ENCODE results near the gene KSR1. TPM values are rescaled to one million over a fixed set of nuclear protein-coding genes. Genes with fewer than 3 reads are reported as not detected.
A peak's percentile ranks its signal among the peaks of the same experiment; 100 is the strongest.

Gene KSR1
- total RNA-seq, 1 experiment from 2014 or later: 19.1 TPM

GRCh38 chr17:27518048-27518447 is 61.8 kb downstream of the KSR1 start:
- Histone ChIP-seq H3K36me3 (ENCODE audit: low read depth) (no peaks in the 10 kb centered on the region), H3K4me3 (no peak overlapping the region), H3K79me2 (ENCODE audit: low read depth) (no peaks in the 10 kb centered on the region), H3K4me2 (no peak overlapping the region), H3K27ac (no peak overlapping the region), H3K27me3 (ENCODE audit: insufficient read depth, low read depth) (no peaks in the 10 kb centered on the region), H2AFZ (no peak overlapping the region), H3K9me3 (ENCODE audit: insufficient read depth, low read depth) (no peaks in the 10 kb centered on the region), H3K9me2 (ENCODE audit: insufficient read depth) (0 out of 2 replicates have a peak, but pooled peaks cover 4% of the 10 kb centered on the region), H3F3A (ENCODE audit: insufficient read depth, low read depth) (no peaks in the 10 kb centered on the region; the same call in 1 of the 2 replicates), H4K20me1 (ENCODE audit: insufficient read depth) (no peaks in the 10 kb centered on the region), H3K4me1 (replicated peaks; ENCODE audit: insufficient read depth) (no peaks in the 10 kb centered on the region)
- no peak for DNase-seq
- intact Hi-C loops (cut with micrococcal nuclease; ENCODE audit: unreplicated experiment): no loop called here
- no peak for TF ChIP-seq EZH2 (IDR thresholded peaks at IDR 0.05; ENCODE audit: low read depth)
- TF ChIP-seq, protein P1, sequence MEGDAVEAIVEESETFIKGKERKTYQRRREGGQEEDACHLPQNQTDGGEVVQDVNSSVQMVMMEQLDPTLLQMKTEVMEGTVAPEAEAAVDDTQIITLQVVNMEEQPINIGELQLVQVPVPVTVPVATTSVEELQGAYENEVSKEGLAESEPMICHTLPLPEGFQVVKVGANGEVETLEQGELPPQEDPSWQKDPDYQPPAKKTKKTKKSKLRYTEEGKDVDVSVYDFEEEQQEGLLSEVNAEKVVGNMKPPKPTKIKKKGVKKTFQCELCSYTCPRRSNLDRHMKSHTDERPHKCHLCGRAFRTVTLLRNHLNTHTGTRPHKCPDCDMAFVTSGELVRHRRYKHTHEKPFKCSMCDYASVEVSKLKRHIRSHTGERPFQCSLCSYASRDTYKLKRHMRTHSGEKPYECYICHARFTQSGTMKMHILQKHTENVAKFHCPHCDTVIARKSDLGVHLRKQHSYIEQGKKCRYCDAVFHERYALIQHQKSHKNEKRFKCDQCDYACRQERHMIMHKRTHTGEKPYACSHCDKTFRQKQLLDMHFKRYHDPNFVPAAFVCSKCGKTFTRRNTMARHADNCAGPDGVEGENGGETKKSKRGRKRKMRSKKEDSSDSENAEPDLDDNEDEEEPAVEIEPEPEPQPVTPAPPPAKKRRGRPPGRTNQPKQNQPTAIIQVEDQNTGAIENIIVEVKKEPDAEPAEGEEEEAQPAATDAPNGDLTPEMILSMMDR (conservative IDR thresholded peaks at IDR 0.05): no peak
- POLR2A ChIA-PET (ENCODE audit: unreplicated experiment): no interaction called here
- BruUV-seq (replicated peaks): no TSS peak
- CTCF ChIA-PET: no interaction called here

DNA sequence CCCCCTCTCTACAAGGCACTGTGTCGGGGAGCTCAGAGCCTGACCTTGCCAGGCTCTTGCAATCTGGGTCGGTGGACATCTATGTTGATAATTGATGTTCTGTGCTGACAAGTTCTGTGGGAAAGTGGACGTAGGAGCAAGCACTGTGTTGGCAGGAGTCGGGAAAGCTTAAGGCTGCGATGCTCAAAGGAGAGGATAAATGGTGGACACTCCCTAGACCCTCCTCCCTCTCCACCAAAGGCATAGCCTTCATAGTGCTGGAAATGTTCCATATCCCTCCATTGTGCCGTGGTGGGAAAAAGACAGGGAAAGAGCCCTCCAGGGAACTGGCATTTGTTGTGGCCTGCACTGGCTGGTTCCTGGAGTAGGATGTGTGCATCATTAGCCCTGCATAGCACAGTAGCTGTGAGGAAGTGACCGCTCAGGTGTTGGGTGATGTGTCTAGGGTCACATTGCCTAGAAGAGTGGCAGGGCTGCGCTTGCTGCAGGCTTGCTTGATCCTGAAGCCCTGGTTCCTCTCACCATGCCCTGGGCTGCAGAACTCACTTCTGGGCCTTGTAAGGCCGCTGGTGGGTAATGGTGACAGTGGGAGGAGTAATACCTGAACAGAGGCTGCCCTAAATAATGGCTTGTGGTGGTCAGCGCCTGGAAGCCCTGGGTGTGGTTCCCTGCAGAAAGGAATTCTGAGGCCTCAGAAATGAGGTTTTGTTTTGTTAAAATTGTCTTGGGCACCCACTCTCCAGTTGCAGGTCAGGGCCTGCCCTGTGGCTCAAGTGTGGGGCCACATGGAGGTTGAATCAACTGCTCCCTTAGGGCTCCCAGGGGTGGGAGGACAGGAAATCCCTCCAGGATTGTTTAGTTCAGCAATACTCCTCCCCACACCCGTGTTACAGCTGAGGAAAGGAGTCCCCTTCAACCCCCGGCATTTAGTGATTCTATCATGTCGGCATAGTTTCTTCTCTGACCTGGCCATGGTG is 62.6 kb downstream of the KSR1 start:
- DNase-seq: peak in 1 of 2 experiments; percentile 42
- no peak overlapping the region for H3K4me2 ChIP-seq
- CTCF ChIA-PET: no interaction called here

DNA sequence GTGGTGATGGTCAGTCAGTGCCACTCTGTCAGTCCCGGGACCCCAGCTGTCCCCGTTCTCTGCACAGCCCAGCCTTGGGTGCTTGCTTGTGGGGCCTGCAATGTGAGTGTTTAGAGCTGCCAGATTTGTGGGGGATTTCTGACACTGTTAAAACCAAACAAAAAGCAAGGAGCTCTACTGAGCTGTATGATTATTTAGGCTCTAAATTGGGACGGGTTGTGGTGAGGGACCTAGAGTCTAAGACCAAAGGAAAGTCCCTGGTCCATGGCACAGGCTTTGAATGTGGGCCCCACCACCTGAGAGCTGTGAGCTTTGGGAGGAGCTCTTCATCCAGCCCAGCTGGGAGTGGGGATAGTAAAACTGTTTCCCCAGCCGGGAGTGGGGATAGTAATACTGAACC is 63.3 kb downstream of the KSR1 start:
- BruUV-seq (replicated peaks): no TSS peak
- Histone ChIP-seq H3K27me3 (ENCODE audit: insufficient read depth, low read depth) (no peaks in the 10 kb centered on the region), H3K27ac (no peak overlapping the region), H3K79me2 (ENCODE audit: low read depth) (no peaks in the 10 kb centered on the region), H3K36me3 (ENCODE audit: low read depth) (no peaks in the 10 kb centered on the region), H3F3A (ENCODE audit: insufficient read depth, low read depth) (peaks cover 7% of the 10 kb centered on the region; the same call in 1 of the 2 replicates), H3K4me1 (replicated peaks; ENCODE audit: insufficient read depth) (peaks cover 6% of the 10 kb centered on the region; the same call in 1 of the 2 replicates), H4K20me1 (ENCODE audit: insufficient read depth) (no peaks in the 10 kb centered on the region), H2AFZ (no peak overlapping the region), H3K4me3 (no peak overlapping the region), H3K9me2 (ENCODE audit: insufficient read depth) (0 out of 2 replicates have a peak, but pooled peaks cover 4% of the 10 kb centered on the region), H3K9me3 (ENCODE audit: insufficient read depth, low read depth) (no peaks in the 10 kb centered on the region), H3K4me2 (no peak overlapping the region)
- ChIA-PET CTCF (no interaction called here), POLR2A (ENCODE audit: unreplicated experiment) (no interaction called here)
- intact Hi-C loops (cut with micrococcal nuclease; ENCODE audit: unreplicated experiment): no loop called here
- DNase-seq: no peak
- TF ChIP-seq, protein P1 (conservative IDR thresholded peaks at IDR 0.05): no peak
- no peak for TF ChIP-seq EZH2 (IDR thresholded peaks at IDR 0.05; ENCODE audit: low read depth)

More for the DNA sequence above, 62.6 kb downstream of the KSR1 start:
- no peaks in the 10 kb centered on the region for H3K9me3 ChIP-seq (ENCODE audit: insufficient read depth, low read depth)
- H4K20me1 ChIP-seq (ENCODE audit: insufficient read depth): no peaks in the 10 kb centered on the region
- no peaks in the 10 kb centered on the region for H3K27me3 ChIP-seq (ENCODE audit: insufficient read depth, low read depth)
- H2AFZ ChIP-seq: no peak overlapping the region
- no peak overlapping the region for H3K27ac ChIP-seq
- intact Hi-C loops (cut with micrococcal nuclease; ENCODE audit: unreplicated experiment): no loop called here
- no peaks in the 10 kb centered on the region for H3K79me2 ChIP-seq (ENCODE audit: low read depth)
- peaks cover 1% of the 10 kb centered on the region; the same call in 1 of the 2 replicates for H3K4me1 ChIP-seq (replicated peaks; ENCODE audit: insufficient read depth)
- no peak overlapping the region for H3K4me3 ChIP-seq
- 0 out of 2 replicates have a peak, but pooled peaks cover 4% of the 10 kb centered on the region for H3K9me2 ChIP-seq (ENCODE audit: insufficient read depth)
- POLR2A ChIA-PET (ENCODE audit: unreplicated experiment): no interaction called here
- peaks cover 5% of the 10 kb centered on the region; the same call in 1 of the 2 replicates for H3F3A ChIP-seq (ENCODE audit: insufficient read depth, low read depth)
- H3K36me3 ChIP-seq (ENCODE audit: low read depth): no peaks in the 10 kb centered on the region
- no peak for TF ChIP-seq EZH2 (IDR thresholded peaks at IDR 0.05; ENCODE audit: low read depth)
- TF ChIP-seq, protein P1 (conservative IDR thresholded peaks at IDR 0.05): no peak
- no TSS peak for BruUV-seq (replicated peaks)
